Aorta (tissue), 5 donors: ENCODE results near the gene FAM20B. TPM values are rescaled to one million over a fixed set of nuclear protein-coding genes. Genes with fewer than 3 reads are reported as not detected.
A peak's percentile ranks its signal among the peaks of the same experiment; 100 is the strongest.

Source experiments
- ATAC-seq: fragments of 200-7000 bp; cut with Tn5 transposase; one replicate; pipeline ENCODE4 v1.9.1; 2022; ENCODE audit warnings: moderate library complexity; ENCODE audit not compliant: low FRiP score
- DNase-seq, 2 donors: peaks; one replicate each; pipeline ENCODE4 v3.0.0-alpha.2; 2020
- H3K27ac ChIP-seq, 2 donors: one replicate each; pipeline ENCODE4 v1.5.1; 2013; ENCODE audit warnings: low read length in 2 of 2, mild to moderate bottlenecking in 2 of 2, moderate library complexity in 2 of 2, control low read depth in 1 of 2, inconsistent platforms in 1 of 2, low read depth in 1 of 2
- H3K27me3 ChIP-seq, 2 donors: one replicate each; pipeline ENCODE4 v1.6.1; 2013; ENCODE audit warnings: control low read depth in 1 of 2, low read length in 1 of 2, mild to moderate bottlenecking in 1 of 2, moderate library complexity in 1 of 2; ENCODE audit not compliant: insufficient read depth in 2 of 2, control insufficient read depth in 1 of 2
- H3K36me3 ChIP-seq, 2 donors: one replicate each; pipeline ENCODE4 v1.6.1; 2013; ENCODE audit warnings: control low read depth in 1 of 2, low read length in 1 of 2, mild to moderate bottlenecking in 1 of 2; ENCODE audit not compliant: insufficient read depth in 2 of 2, control insufficient read depth in 1 of 2
- H3K4me1 ChIP-seq, 2 donors: one replicate each; pipeline ENCODE4 v1.6.1; 2013; ENCODE audit warnings: low read length in 2 of 2, control low read depth in 1 of 2, mild to moderate bottlenecking in 1 of 2, moderate library complexity in 1 of 2; ENCODE audit not compliant: insufficient read depth in 2 of 2, control insufficient read depth in 1 of 2
- H3K4me3 ChIP-seq, 2 donors: one replicate each; pipeline ENCODE4 v1.5.1; 2013; ENCODE audit warnings: low read length in 2 of 2, control low read depth in 1 of 2, mild to moderate bottlenecking in 1 of 2
- H3K9me3 ChIP-seq: one replicate; pipeline ENCODE4 v1.6.1; 2013; ENCODE audit warnings: mild to moderate bottlenecking, low read length; ENCODE audit not compliant: control insufficient read depth
- WGBS, 2 donors: extraction: QIAGEN DNeasy Blood & Tissue Kit; methylation state at CpG; one replicate each; pipeline ENCODE4 v1.1.7; 2013; 5-methylcytosine and 5-hydroxymethylcytosine counted together
- intact Hi-C, 2 donors: fragments of 100-400 bp; cut with DNase I; formaldehyde crosslinking; loops; one replicate each; pipeline versions ENCODE4 v1.14.2 to v1.15.0; 2022
- polyA plus RNA-seq, 2 donors: library from polyadenylated mRNA; stranded (reverse); fragments of 200-250 nt; gene quantifications; one replicate each; pipeline ENCODE4 v1.2.3, GENCODE V29; 2013
- total RNA-seq, 2 donors: library from RNA; stranded (reverse); fragmentation: NEBNext Ultra II Directional; extraction: Animal tissue kit (Norgen Biotek cat#: 25700); gene quantifications; one replicate each; pipeline ENCODE4 v1.2.1, GENCODE V29; 2021
- donor health status: healthy with polysubstance abuse.
- donor health status: Bipolar disorder and iron deficiency.
- donor health status: DM: no; HTN: no; CAD: no.
- donor health status: DM: no; HTN: no; CAD: no.
- donor health status: DM: yes; HTN: yes; CAD: no.

Gene FAM20B
- total and polyA plus RNA-seq, 4 donors, result 22.5 to 75.5 (median 39.8) TPM

DNA sequence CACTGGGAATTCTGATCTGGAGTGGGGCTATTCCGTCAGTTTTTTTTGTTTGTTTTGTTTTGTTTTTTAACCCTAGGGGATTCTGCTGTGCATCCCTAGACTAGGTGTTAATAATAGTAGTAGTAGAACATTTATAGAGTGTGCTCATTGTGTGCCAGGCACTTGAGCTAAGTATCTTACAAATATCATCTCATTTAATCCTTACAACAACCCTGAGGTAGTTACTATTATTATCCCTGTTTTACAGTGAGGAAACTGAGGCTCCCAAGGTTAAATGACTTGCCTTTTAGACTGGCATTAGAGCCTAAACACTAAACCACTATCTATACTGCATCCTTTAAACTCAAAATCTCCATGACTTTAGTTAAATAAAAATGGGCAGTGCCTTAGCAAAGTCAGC is 78.3 kb downstream of the FAM20B start:
- Histone ChIP-seq H3K36me3 (peaks cover 2 to 11% of the 10 kb centered on the region in 2 donors), H3K27ac (no peak overlapping the region), H3K4me3 (no peak overlapping the region), H3K27me3 (no peaks in the 10 kb centered on the region), H3K9me3 (no peaks in the 10 kb centered on the region), H3K4me1 (no peaks in the 10 kb centered on the region)
- intact Hi-C loops, result no loop called here
- ATAC-seq (no peak), DNase-seq (no peak)
- 92 to 94% methylated on average over 1 of the region's 1 CpG for WGBS, 2 donors

DNA sequence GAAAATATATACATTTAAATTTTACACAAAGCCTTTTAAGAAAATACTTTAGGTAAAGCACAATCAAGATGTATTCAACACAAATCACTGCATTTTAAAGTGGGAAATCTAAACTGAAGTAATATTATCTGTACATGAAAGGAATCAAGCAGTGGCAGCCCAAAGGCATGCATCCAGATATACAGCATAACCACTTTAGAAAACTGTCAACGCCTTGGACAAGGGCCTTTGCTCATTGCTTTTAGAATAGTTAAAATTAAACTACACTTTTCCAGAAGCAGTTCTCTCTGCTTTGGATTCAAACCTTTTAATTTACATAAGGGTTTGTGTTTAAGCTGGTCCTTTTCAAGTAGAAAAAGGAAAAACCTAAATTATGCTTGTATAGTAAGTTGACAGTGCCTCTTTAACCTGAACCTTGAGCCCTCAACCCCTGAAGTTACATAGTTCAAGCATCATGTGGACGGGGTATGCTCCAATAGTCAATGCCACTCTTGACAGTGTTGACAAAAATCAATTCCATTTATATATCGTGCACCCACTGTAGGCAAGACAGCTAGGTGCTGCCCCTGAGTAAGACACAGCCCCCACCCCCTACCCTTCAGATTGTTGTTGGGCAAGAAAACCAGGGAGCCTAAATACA is 79.0 kb downstream of the FAM20B start:
- Histone ChIP-seq H3K27ac (no peak overlapping the region), H3K4me1 (no peaks in the 10 kb centered on the region), H3K4me3 (no peak overlapping the region), H3K27me3 (no peaks in the 10 kb centered on the region), H3K9me3 (no peaks in the 10 kb centered on the region), H3K36me3 (peaks cover 3 to 13% of the 10 kb centered on the region in 2 donors)
- no peak for DNase-seq
- intact Hi-C loops, result no loop called here
- ATAC-seq, result no peak
- 92 to 94% methylated on average over 3 of the region's 3 CpGs for WGBS, 2 donors

DNA sequence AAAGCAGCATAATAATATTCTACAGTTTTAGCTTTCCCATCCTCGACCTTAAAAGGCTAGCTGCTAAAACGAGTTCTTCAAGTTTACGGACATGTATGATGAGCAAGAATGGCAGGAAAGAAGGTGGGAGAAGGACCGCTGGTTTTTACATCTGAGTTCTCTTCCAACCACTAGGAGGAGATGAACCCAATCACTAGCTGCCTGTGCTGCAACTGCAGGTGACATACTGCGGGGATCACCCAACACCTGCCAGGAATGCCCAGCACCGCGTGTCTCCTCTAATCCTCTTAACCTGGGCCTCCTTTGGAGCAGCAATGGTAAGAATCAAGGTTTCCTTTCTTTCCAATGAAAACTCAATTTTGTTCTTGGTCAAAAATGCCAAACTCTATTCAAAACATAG is 79.7 kb downstream of the FAM20B start:
- Histone ChIP-seq H3K27ac (no peak overlapping the region), H3K36me3 (peaks cover 9 to 14% of the 10 kb centered on the region in 2 donors), H3K9me3 (no peaks in the 10 kb centered on the region), H3K4me3 (no peak overlapping the region), H3K4me1 (no peaks in the 10 kb centered on the region), H3K27me3 (no peaks in the 10 kb centered on the region)
- ATAC-seq, result no peak
- 70 to 74% methylated on average over 7 of the region's 7 CpGs for whole genome bisulfite sequencing, 2 donors
- DNase-seq, result no peak
- intact Hi-C loops, result no loop called here

DNA sequence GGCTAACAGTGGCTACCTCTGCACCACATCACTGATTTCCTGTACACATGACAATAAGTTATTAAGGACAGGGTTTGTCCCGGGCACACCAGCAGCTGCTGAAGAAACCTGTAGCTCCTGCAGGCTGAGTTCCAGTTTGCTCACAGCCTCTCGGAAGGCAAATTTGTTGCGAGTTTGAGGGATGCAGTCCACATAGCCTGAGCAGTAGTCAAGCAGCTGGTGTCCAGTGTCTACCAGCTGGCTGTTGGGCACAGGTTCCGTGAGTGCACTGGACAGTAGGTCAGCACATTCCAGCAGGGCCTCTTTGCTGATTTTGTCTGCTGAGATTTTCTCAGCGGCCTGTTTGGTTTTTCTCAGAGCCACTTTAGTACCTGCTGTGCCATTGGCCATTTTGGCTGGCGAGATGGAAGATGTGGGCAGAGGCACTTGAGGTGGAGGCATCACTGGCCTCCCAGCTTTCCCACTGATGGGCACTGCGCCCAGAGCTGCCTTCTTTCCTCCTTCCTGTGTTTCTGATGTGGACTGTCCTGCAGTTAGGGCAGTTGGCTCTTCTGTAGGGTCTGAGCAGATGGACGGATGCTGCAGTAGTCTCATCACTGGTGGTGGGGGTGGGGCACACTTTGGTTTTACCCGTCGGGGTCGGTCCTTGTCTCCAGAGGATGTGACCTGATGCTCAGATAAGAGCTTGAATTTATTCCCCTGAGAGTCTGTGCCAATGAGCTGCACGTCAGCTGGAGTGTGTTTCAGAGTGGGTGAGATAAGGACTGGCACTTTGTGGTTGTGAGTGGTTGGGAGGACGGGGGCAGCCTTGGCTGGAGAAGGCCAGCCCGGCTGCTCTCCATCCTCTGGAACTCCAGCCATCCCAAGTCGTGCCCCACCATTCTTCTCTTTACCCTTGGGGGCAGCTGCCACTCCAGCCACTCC is 82.3 kb downstream of the FAM20B start:
- DNase-seq, result no peak
- Histone ChIP-seq H3K27me3 (no peaks in the 10 kb centered on the region), H3K36me3 (peaks cover 10 to 18% of the 10 kb centered on the region in 2 donors), H3K4me1 (no peaks in the 10 kb centered on the region), H3K9me3 (no peaks in the 10 kb centered on the region), H3K4me3 (no peak overlapping the region), H3K27ac (no peak overlapping the region)
- ATAC-seq, result no peak
- WGBS, 2 donors, result 61 to 63% methylated on average over 15 of the region's 15 CpGs
- intact Hi-C loops, result no loop called here

DNA sequence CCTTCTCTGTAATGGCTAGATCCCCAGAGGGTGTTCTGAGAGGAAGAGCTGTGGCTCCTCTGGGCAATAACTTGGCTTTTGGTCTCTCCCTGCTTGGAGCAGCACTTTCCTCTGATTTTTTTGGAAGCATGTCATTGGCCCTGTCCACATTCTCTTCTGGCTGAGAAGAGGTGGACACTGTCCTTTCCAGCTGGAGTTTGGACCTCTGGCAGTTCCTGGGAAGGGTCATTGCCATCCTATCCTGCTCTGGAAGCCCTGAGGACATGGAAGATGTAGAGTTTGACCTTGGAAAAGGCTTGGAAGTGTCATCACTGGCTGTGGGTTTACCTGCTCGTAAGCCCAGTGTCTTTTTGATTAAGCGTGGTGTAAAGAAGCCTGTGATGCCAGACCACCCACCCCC is 83.0 kb downstream of the FAM20B start:
- Histone ChIP-seq H3K27me3 (no peaks in the 10 kb centered on the region), H3K4me1 (no peaks in the 10 kb centered on the region), H3K27ac (no peak overlapping the region), H3K9me3 (no peaks in the 10 kb centered on the region), H3K36me3 (peaks cover 10 to 18% of the 10 kb centered on the region in 2 donors), H3K4me3 (no peak overlapping the region)
- ATAC-seq (no peak), DNase-seq (no peak)
- WGBS, 2 donors, result 94 to 96% methylated on average over 2 of the region's 2 CpGs
- intact Hi-C loops, result no loop called here

DNA sequence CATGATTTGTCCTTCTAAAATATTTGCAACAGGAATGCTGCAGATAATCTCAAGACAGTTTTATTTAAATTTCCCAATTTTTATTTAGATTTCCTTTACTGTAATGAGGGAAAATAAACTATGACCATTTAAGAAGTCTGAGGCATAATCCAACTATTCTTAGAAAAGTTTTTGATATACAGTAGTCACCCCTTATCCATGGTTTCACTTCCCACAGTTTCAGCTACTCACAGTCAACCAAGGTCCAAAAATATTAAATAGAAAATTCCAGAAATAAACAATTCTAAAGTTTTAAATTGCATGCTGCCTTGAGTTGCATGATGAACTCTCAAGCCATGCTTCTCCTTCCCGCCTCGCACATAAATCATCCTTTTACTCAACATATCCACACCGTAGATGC is 89.5 kb downstream of the FAM20B start:
- Histone ChIP-seq H3K27ac (no peak overlapping the region), H3K27me3 (no peaks in the 10 kb centered on the region), H3K4me3 (no peak overlapping the region), H3K4me1 (no peaks in the 10 kb centered on the region), H3K36me3 (peaks cover 5 to 7% of the 10 kb centered on the region in 2 donors), H3K9me3 (no peaks in the 10 kb centered on the region)
- WGBS, 2 donors, result 82 to 86% methylated on average over 3 of the region's 3 CpGs
- DNase-seq, result no peak
- intact Hi-C loops, result no loop called here
- no peak for ATAC-seq

DNA sequence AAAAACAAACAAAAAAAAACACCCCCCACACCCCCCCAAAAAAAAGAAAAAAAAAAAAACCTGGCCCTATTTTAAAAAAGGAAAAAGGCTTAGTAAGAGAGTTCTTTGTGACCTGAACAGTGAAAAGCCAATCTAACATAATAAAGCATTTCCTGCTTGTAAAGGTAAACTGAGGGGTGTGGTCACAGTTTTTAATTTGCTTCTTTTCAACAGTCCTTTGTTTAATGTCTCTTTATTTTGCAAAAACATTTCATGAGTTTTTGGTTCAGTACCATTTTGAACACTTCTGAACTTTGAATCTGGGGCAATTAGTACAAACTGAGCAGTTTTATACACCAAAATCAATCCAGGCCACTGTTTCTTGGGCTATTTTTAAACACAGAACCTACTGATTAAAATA is 93.8 kb downstream of the FAM20B start:
- no peak overlapping the region for H3K4me3 ChIP-seq
- H3K36me3 ChIP-seq, result peaks cover 2 to 3% of the 10 kb centered on the region in 2 donors
- DNase-seq, result no peak
- peak overlapping the region in 1 of 2 donors; percentile 22 for H3K27ac ChIP-seq
- H3K4me1 ChIP-seq, result no peaks in the 10 kb centered on the region
- no peak for ATAC-seq
- H3K9me3 ChIP-seq, result no peaks in the 10 kb centered on the region
- intact Hi-C loops, result no loop called here
- no peaks in the 10 kb centered on the region for H3K27me3 ChIP-seq

DNA sequence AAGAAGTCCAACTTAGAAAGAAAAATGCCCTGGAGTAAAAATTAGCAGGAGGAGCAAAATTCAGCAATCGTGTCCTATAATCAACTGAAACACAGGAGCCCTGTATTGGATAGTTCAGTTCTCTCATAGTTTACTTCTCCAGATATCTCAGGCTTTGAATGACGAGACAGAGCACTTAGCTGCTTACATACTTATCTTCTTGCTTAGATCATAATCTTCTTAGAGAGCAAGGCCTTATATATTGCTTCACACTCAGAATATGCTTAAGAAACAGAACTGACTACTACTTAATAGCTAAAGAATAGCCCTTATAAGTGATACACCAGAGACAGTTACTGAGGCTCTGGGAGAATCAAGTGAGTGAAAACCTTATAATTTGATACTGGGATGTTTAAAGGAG is 95.0 kb downstream of the FAM20B start:
- no peaks in the 10 kb centered on the region for H3K4me1 ChIP-seq
- H3K36me3 ChIP-seq, result peaks cover 2 to 3% of the 10 kb centered on the region in 2 donors
- no peaks in the 10 kb centered on the region for H3K27me3 ChIP-seq
- WGBS, 2 donors, result 82 to 86% methylated on average over 2 of the region's 2 CpGs
- intact Hi-C loops, result loop anchor here (2.0 to 5.0 kb wide), 5 partner anchors 38 to 172 kb away; partner anchors contain the start of genes SOAT1 (in 2 of the 2) and TOR3A (in 1 of the 2)
- no peak overlapping the region for H3K27ac ChIP-seq
- no peaks in the 10 kb centered on the region for H3K9me3 ChIP-seq
- DNase-seq, result no peak
- no peak overlapping the region for H3K4me3 ChIP-seq
- ATAC-seq, result no peak
